ENCODE measurements around the gene FLVCR2. TPM values are rescaled to one million over a fixed set of nuclear protein-coding genes. Genes with fewer than 3 reads are reported as not detected.
"Not testable (repeated sequence)": the region's sequence is repeated elsewhere in the genome, so short reads cannot be mapped to it uniquely, and the experiment has no call there.

Gene FLVCR2
- total RNA-seq, 1 experiment from 2014 or later = 1.8 TPM

- H3K27me3 ChIP-seq (ENCODE audit: low read length); H2AFZ ChIP-seq (ENCODE audit: low read length); BruUV-seq (replicated peaks); H3K9ac ChIP-seq (ENCODE audit: low read length); H3K4me1 ChIP-seq (ENCODE audit: insufficient read depth, low read length); H3K4me2 ChIP-seq (ENCODE audit: low read length); intact Hi-C loops (cut with micrococcal nuclease); H3K79me2 ChIP-seq (ENCODE audit: low read length); H3F3A ChIP-seq (ENCODE audit: low read length, unreplicated experiment); H4K20me1 ChIP-seq (ENCODE audit: low read length); H3K36me3 ChIP-seq (ENCODE audit: low read depth, low read length); H3K27ac ChIP-seq (ENCODE audit: low read length); POLR2A ChIA-PET (ENCODE audit: unreplicated experiment); H3K4me3 ChIP-seq (ENCODE audit: low read length); DNase-seq; CTCF ChIA-PET; ATAC-seq; H3K9me3 ChIP-seq (ENCODE audit: low read length); H3K9me2 ChIP-seq (replicated peaks; ENCODE audit: low read length): not testable (repeated sequence)
These were observed 22.6 kb downstream of the FLVCR2 start for GRCh38 chr14:75601061-75601460.

DNA sequence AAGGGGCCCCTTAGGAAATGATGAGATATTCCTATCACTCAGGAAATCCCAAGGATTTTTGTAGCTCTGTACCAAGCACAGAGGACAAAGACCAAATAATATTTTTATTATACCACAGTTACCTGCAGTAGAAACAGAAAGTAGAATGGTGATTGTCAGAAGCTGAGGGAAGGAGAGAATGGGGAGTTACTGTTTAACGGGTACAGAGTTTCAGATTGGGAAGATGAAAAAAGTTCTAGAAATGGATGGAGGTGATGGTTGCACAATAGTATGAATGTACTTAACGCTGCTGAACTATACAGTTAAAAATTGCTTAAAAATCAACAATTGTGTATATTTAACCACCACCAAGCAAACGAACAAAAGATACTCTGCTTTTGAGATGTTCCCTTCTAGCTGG, 24.1 kb downstream of the FLVCR2 start:
- BruUV-seq (replicated peaks) = no TSS peak
- no peaks in the 10 kb centered on the region for H3K36me3 ChIP-seq (ENCODE audit: low read depth, low read length)
- POLR2A ChIA-PET (ENCODE audit: unreplicated experiment) = no interaction called here

GRCh38 chr14:75604979-75605851, 26.8 kb downstream of the FLVCR2 start:
- Histone ChIP-seq H2AFZ (ENCODE audit: low read length) (no peak overlapping the region), H3K4me1 (ENCODE audit: insufficient read depth, low read length) (no peaks in the 10 kb centered on the region), H3K4me3 (ENCODE audit: low read length) (no peak overlapping the region), H3K4me2 (ENCODE audit: low read length) (no peak overlapping the region), H3K9ac (ENCODE audit: low read length) (no peak overlapping the region), H4K20me1 (ENCODE audit: low read length) (no peaks in the 10 kb centered on the region), H3K9me3 (ENCODE audit: low read length) (no peaks in the 10 kb centered on the region), H3K36me3 (ENCODE audit: low read depth, low read length) (no peaks in the 10 kb centered on the region), H3F3A (ENCODE audit: low read length, unreplicated experiment) (no peaks in the 10 kb centered on the region), H3K79me2 (ENCODE audit: low read length) (no peaks in the 10 kb centered on the region), H3K27me3 (ENCODE audit: low read length) (no peaks in the 10 kb centered on the region), H3K27ac (ENCODE audit: low read length) (no peak overlapping the region), H3K9me2 (replicated peaks; ENCODE audit: low read length) (no peaks in the 10 kb centered on the region)
- TF ChIP-seq EZH2 (IDR thresholded peaks at IDR 0.05; ENCODE audit: low read length, unreplicated experiment) (no peak), EZH2phosphoT487 (IDR thresholded peaks at IDR 0.05; ENCODE audit: borderline replicate concordance, low read length) (no peak)
- TF ChIP-seq, protein P1, sequence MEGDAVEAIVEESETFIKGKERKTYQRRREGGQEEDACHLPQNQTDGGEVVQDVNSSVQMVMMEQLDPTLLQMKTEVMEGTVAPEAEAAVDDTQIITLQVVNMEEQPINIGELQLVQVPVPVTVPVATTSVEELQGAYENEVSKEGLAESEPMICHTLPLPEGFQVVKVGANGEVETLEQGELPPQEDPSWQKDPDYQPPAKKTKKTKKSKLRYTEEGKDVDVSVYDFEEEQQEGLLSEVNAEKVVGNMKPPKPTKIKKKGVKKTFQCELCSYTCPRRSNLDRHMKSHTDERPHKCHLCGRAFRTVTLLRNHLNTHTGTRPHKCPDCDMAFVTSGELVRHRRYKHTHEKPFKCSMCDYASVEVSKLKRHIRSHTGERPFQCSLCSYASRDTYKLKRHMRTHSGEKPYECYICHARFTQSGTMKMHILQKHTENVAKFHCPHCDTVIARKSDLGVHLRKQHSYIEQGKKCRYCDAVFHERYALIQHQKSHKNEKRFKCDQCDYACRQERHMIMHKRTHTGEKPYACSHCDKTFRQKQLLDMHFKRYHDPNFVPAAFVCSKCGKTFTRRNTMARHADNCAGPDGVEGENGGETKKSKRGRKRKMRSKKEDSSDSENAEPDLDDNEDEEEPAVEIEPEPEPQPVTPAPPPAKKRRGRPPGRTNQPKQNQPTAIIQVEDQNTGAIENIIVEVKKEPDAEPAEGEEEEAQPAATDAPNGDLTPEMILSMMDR (conservative IDR thresholded peaks at IDR 0.05; ENCODE audit: low read depth, low read length) = no peak
- CTCF ChIA-PET = interaction anchor here (0.6 kb wide), 1 partner anchor 50 kb away, joined by 3 read pairs; no protein-coding TSS in a partner anchor
- DNase-seq = no peak
- ATAC-seq = peak; percentile 34
- POLR2A ChIA-PET (ENCODE audit: unreplicated experiment) = no interaction called here
- intact Hi-C loops (cut with micrococcal nuclease) = no loop called here
- no TSS peak for BruUV-seq (replicated peaks)

More for the DNA sequence above, 24.1 kb downstream of the FLVCR2 start:
- Histone ChIP-seq H3K4me2 (ENCODE audit: low read length) (no peak overlapping the region), H3K4me1 (ENCODE audit: insufficient read depth, low read length) (no peaks in the 10 kb centered on the region), H3K9ac (ENCODE audit: low read length) (no peak overlapping the region), H3K27me3 (ENCODE audit: low read length) (no peaks in the 10 kb centered on the region), H3K9me3 (ENCODE audit: low read length) (no peaks in the 10 kb centered on the region), H3F3A (ENCODE audit: low read length, unreplicated experiment) (no peaks in the 10 kb centered on the region), H3K79me2 (ENCODE audit: low read length) (no peaks in the 10 kb centered on the region), H3K4me3 (ENCODE audit: low read length) (no peak overlapping the region), H3K27ac (ENCODE audit: low read length) (no peak overlapping the region), H2AFZ (ENCODE audit: low read length) (no peak overlapping the region), H4K20me1 (ENCODE audit: low read length) (no peaks in the 10 kb centered on the region), H3K9me2 (replicated peaks; ENCODE audit: low read length) (no peaks in the 10 kb centered on the region)
- intact Hi-C loops (cut with micrococcal nuclease) = no loop called here
- CTCF ChIA-PET = no interaction called here
- ATAC-seq = no peak
- TF ChIP-seq, protein P1 (conservative IDR thresholded peaks at IDR 0.05; ENCODE audit: low read depth, low read length) = no peak
- TF ChIP-seq EZH2phosphoT487 (IDR thresholded peaks at IDR 0.05; ENCODE audit: borderline replicate concordance, low read length) (no peak), EZH2 (IDR thresholded peaks at IDR 0.05; ENCODE audit: low read length, unreplicated experiment) (no peak)
- DNase-seq = no peak

Measured in PC-3 (cell line).